ENCODE results near the gene PCSK6. TPM values are rescaled to one million over a fixed set of nuclear protein-coding genes. Genes with fewer than 3 reads are reported as not detected.

PCSK6 gene
- total RNA-seq, 1 experiment from 2014 or later = 2.9 TPM

- DNase-seq (ENCODE audit: low spot score) (no peak), ATAC-seq (no peak)
- ChIA-PET POLR2A (no interaction called here), CTCF (interaction anchor here (1.8 kb wide), 1 partner anchor 265 kb away, joined by 4 read pairs; no protein-coding TSS in a partner anchor)
- Mint-ChIP-seq H3K27me3 (ENCODE audit: low read depth) (no peaks in the 10 kb centered on the region), H3K9me3 (no peaks in the 10 kb centered on the region), H3K4me1 (peaks cover 9% of the 10 kb centered on the region), H3K27ac (no peak overlapping the region), H3K36me3 (peaks cover 63% of the 10 kb centered on the region), H3K4me3 (no peak overlapping the region)
- TF ChIP-seq ESRRA (CRISPR knock-in tag; IDR thresholded peaks at IDR 0.05; ENCODE audit: borderline replicate concordance) = no peak
- no peak for TF ChIP-seq ZBTB21 (CRISPR knock-in tag; IDR thresholded peaks at IDR 0.05; ENCODE audit: borderline replicate concordance)
- TF ChIP-seq IRF2 (CRISPR knock-in tag; IDR thresholded peaks at IDR 0.05; ENCODE audit: borderline replicate concordance, low read depth) = no peak
- TF ChIP-seq ETV6 (CRISPR knock-in tag; IDR thresholded peaks at IDR 0.05) = no peak
- no peak for TF ChIP-seq ZNF232 (CRISPR knock-in tag; IDR thresholded peaks at IDR 0.05)
- TF ChIP-seq ZNF416 (CRISPR knock-in tag; IDR thresholded peaks at IDR 0.05) = no peak
- TF ChIP-seq ZNF425 (CRISPR knock-in tag; conservative IDR thresholded peaks at IDR 0.05) = no peak
- TF ChIP-seq NFATC4 (CRISPR knock-in tag; IDR thresholded peaks at IDR 0.05) = no peak
- no peak for TF ChIP-seq ATF1 (CRISPR knock-in tag; IDR thresholded peaks at IDR 0.05)
- TF ChIP-seq IRF1 (CRISPR knock-in tag; IDR thresholded peaks at IDR 0.05) = no peak
- TF ChIP-seq ZNF396 (CRISPR knock-in tag; IDR thresholded peaks at IDR 0.05; ENCODE audit: borderline replicate concordance) = no peak
- no peak for TF ChIP-seq MAX (CRISPR knock-in tag; IDR thresholded peaks at IDR 0.05)
- TF ChIP-seq CDX4 (CRISPR knock-in tag; IDR thresholded peaks at IDR 0.05; ENCODE audit: borderline replicate concordance) = no peak
- no peak for TF ChIP-seq PRDM15 (CRISPR knock-in tag; IDR thresholded peaks at IDR 0.05)
- TF ChIP-seq TP53 (CRISPR knock-in tag; IDR thresholded peaks at IDR 0.05) = no peak
Measured at GRCh38 chr15:101273534-101273933, 216.0 kb downstream of the PCSK6 start.

GRCh38 chr15:101272584-101272983 lies 216.9 kb downstream of the PCSK6 start:
- no peak for ATAC-seq
- Mint-ChIP-seq H3K4me3 (no peak overlapping the region), H3K9me3 (no peaks in the 10 kb centered on the region), H3K4me1 (peaks cover 4% of the 10 kb centered on the region), H3K27ac (no peak overlapping the region), H3K36me3 (peaks cover 63% of the 10 kb centered on the region), H3K27me3 (ENCODE audit: low read depth) (no peaks in the 10 kb centered on the region)
- DNase-seq (ENCODE audit: low spot score) = no peak
- POLR2A ChIA-PET = no interaction called here
- CTCF ChIA-PET = interaction anchor here (1.8 kb wide), 1 partner anchor 264 kb away, joined by 4 read pairs; no protein-coding TSS in a partner anchor
- TF ChIP-seq ERG (CRISPR knock-in tag; IDR thresholded peaks at IDR 0.05) = no peak
- TF ChIP-seq MLX (CRISPR knock-in tag; IDR thresholded peaks at IDR 0.05) = no peak
- TF ChIP-seq ETV6 (CRISPR knock-in tag; IDR thresholded peaks at IDR 0.05) = no peak
- no peak for TF ChIP-seq ZNF512 (CRISPR knock-in tag; IDR thresholded peaks at IDR 0.05; ENCODE audit: borderline replicate concordance)
- TF ChIP-seq SP1 (CRISPR knock-in tag; conservative IDR thresholded peaks at IDR 0.05) = no peak
- no peak for TF ChIP-seq USF2 (CRISPR knock-in tag; IDR thresholded peaks at IDR 0.05)
- TF ChIP-seq CTCF (IDR thresholded peaks at IDR 0.05) = no peak
- TF ChIP-seq TCF7 (CRISPR knock-in tag; IDR thresholded peaks at IDR 0.05; ENCODE audit: low read depth) = no peak
